ENCODE data around the gene TMEM132D. TPM values are rescaled to one million over a fixed set of nuclear protein-coding genes. Genes with fewer than 3 reads are reported as not detected.

TMEM132D gene
- total RNA-seq, 4 donors from 2014 or later, result not detected

DNA sequence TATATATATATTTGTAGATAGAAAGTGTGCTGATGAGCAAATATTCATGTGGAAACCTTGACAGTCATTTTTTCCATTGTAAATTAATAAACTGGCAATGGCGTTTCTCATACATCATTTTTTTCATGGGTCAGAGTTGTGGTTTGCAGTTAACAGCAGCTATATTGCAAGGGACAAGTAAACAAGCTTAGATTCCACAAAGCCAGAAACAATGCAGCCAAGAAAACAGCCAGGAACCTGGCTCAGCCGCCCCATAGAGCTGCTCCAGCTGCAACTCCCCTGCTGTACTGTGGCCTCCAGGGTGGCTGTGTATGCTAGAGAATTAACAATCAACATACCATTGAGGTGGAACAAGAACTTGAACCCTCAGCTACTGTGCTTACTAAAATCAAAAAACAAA lies 298.2 kb downstream of the TMEM132D start:
- TF ChIP-seq CTCF (IDR thresholded peaks at IDR 0.05; ENCODE audit: low read depth), result no peak

- TF ChIP-seq CTCF (IDR thresholded peaks at IDR 0.05; ENCODE audit: low read depth), result no peak
Measured at GRCh38 chr12:129604506-129604905, 299.3 kb downstream of the TMEM132D start.

DNA sequence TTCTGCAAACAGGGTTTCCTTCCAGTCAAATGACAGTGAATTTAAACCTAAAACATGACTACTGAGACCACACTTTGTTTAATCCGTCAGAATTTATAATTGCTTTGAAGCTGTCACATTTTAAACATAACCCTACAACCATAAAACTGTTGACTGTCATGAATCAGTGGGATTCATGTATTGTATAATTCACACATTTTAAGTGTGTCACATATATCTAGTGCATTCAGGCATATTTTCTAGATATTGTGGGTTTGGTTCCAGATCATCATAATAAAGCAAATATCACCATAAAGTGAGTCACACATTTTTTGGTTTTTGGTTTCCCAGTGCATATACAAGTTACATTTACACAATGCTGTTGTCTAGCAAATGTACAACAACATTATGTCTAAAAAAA lies 304.4 kb downstream of the TMEM132D start:
- no peak for TF ChIP-seq CTCF (IDR thresholded peaks at IDR 0.05; ENCODE audit: low read depth)

GRCh38 chr12:129594098-129594497 lies 309.7 kb downstream of the TMEM132D start:
- no peak for TF ChIP-seq CTCF (IDR thresholded peaks at IDR 0.05; ENCODE audit: low read depth)

GRCh38 chr12:129592449-129592848 lies 311.4 kb downstream of the TMEM132D start:
- TF ChIP-seq CTCF (IDR thresholded peaks at IDR 0.05; ENCODE audit: low read depth), result no peak

GRCh38 chr12:129589503-129589902 lies 314.3 kb downstream of the TMEM132D start:
- TF ChIP-seq CTCF (IDR thresholded peaks at IDR 0.05; ENCODE audit: low read depth), result no peak

- no peak for TF ChIP-seq CTCF (IDR thresholded peaks at IDR 0.05; ENCODE audit: low read depth)
Measured at GRCh38 chr12:129588142-129588541, 315.7 kb downstream of the TMEM132D start.
